ENCODE measurements around the gene NLGN2.
"Not testable (repeated sequence)": the region's sequence is repeated elsewhere in the genome, so short reads cannot be mapped to it uniquely, and the experiment has no call there.

NLGN2 gene

DNA sequence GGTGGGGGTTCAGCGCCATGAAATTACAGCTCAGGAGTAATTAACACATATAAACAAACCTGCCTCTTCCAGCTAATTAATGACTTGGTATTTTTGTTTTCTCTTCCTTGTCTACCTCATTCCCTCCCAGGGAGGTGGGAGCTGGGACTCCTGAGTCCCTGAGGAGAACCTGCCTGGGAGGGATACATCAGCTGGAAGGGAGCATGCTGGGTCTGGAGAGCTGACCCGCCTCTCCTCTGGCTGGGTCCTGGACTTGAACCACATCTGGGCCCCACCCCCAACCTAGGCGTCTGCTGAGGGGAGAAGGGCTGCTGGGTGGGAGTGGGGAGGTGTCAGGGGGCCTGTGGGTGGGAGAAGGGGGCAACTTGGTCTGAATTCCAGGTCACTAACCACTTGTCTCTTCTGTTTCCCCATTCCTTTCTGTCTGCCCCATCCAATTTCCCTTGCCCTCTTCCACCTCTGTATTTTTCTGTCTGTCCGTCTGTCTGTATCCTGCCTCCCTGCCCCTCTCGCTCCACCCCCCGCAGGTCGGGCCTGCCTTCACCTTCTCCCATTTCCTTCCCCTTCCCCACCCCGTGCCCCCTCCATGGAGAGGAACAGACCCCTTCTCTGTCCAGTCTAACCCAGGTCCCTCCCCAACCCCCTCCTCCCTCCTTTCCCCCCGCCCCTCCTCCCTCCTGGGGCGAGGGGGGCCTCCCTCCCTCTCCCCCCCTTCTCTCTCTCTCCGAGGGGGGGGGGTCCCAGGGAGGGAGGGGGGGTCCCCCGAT, at the start of gene NLGN2:
TSS of gene NLGN2 (plus strand) at position 361 of the 767 bp plus-strand sequence. CDS start 411 bp downstream, outside the sequence.
- no peaks in the 10 kb centered on the region for H3K36me3 Mint-ChIP-seq (ENCODE audit: low read depth)
- peaks cover 27% of the 10 kb centered on the region for H3K27me3 Mint-ChIP-seq (ENCODE audit: low read depth)
- peaks cover 10% of the 10 kb centered on the region for H3K4me1 Mint-ChIP-seq (ENCODE audit: low read depth)
- no peak within 1 kb of the TSS for H3K27ac Mint-ChIP-seq
- no peak for DNase-seq (ENCODE audit: low spot score)
- no peaks in the 10 kb centered on the region for H3K9me3 Mint-ChIP-seq
- no peak within 1 kb of the TSS for H3K4me3 Mint-ChIP-seq

- H3K36me3 Mint-ChIP-seq (ENCODE audit: low read depth): no peaks in the 10 kb centered on the region
- no peaks in the 10 kb centered on the region for H3K4me1 Mint-ChIP-seq (ENCODE audit: low read depth)
- H3K9me3 Mint-ChIP-seq: no peaks in the 10 kb centered on the region
- H3K4me3 Mint-ChIP-seq: no peak overlapping the region
- no peak for DNase-seq (ENCODE audit: low spot score)
- H3K27ac Mint-ChIP-seq: no peak overlapping the region
- H3K27me3 Mint-ChIP-seq (ENCODE audit: low read depth): peaks cover 3% of the 10 kb centered on the region
These were observed 45.7 kb upstream of the NLGN2 start for GRCh38 chr17:7361906-7362305.

DNA sequence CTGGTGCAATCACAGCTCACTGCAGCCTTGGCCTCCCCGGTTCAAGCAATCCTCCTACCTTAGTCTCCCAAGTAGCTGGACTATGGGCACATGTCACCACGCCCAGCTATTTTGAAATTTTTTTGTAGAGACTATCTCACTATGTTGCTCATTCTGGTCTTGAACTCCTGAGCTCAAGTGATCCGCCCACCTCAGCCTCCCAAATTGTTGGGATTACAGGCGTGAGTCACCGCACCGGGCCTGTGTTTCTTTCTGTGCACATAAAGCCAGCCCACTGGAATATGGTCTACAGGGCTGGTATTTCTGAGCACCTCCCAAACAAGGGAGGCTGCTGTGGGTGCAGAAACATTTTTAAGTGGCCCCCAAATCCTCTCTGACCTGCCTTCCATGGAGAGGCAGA, 44.3 kb upstream of the NLGN2 start:
- H3K4me1 Mint-ChIP-seq (ENCODE audit: low read depth): no peaks in the 10 kb centered on the region
- H3K4me3 Mint-ChIP-seq: no peak overlapping the region
- no peaks in the 10 kb centered on the region for H3K9me3 Mint-ChIP-seq
- no peak for DNase-seq (ENCODE audit: low spot score)
- no peak overlapping the region for H3K27ac Mint-ChIP-seq
- no peaks in the 10 kb centered on the region for H3K36me3 Mint-ChIP-seq (ENCODE audit: low read depth)
- peaks cover 3% of the 10 kb centered on the region for H3K27me3 Mint-ChIP-seq (ENCODE audit: low read depth)

- peaks cover 14% of the 10 kb centered on the region for H3K27me3 Mint-ChIP-seq (ENCODE audit: low read depth)
- H3K4me1 Mint-ChIP-seq (ENCODE audit: low read depth): not testable (repeated sequence)
These were observed 41.7 kb upstream of the NLGN2 start for GRCh38 chr17:7365963-7366362.

GRCh38 chr17:7367083-7367482, 40.6 kb upstream of the NLGN2 start:
- Mint-ChIP-seq H3K36me3 (ENCODE audit: low read depth) (no peaks in the 10 kb centered on the region), H3K9me3 (no peaks in the 10 kb centered on the region), H3K4me1 (ENCODE audit: low read depth) (peaks cover 1% of the 10 kb centered on the region), H3K27ac (no peak overlapping the region), H3K4me3 (no peak overlapping the region), H3K27me3 (ENCODE audit: low read depth) (peaks cover 11% of the 10 kb centered on the region)
- DNase-seq (ENCODE audit: low spot score): no peak

More at GRCh38 chr17:7365963-7366362, 41.7 kb upstream of the NLGN2 start:
- DNase-seq (ENCODE audit: low spot score); H3K36me3 Mint-ChIP-seq (ENCODE audit: low read depth); H3K4me3 Mint-ChIP-seq; H3K27ac Mint-ChIP-seq; H3K9me3 Mint-ChIP-seq: not testable (repeated sequence)

GRCh38 chr17:7367918-7368598, 39.6 kb upstream of the NLGN2 start:
- H3K36me3 Mint-ChIP-seq (ENCODE audit: low read depth): no peaks in the 10 kb centered on the region
- no peak overlapping the region for H3K27ac Mint-ChIP-seq
- H3K27me3 Mint-ChIP-seq (ENCODE audit: low read depth): peaks cover 11% of the 10 kb centered on the region
- no peaks in the 10 kb centered on the region for H3K9me3 Mint-ChIP-seq
- peaks cover 1% of the 10 kb centered on the region for H3K4me1 Mint-ChIP-seq (ENCODE audit: low read depth)
- DNase-seq (ENCODE audit: low spot score): no peak
- no peak overlapping the region for H3K4me3 Mint-ChIP-seq

GRCh38 chr17:7368599-7368994, 39.0 kb upstream of the NLGN2 start:
- H3K27ac Mint-ChIP-seq; H3K4me3 Mint-ChIP-seq; H3K36me3 Mint-ChIP-seq (ENCODE audit: low read depth); DNase-seq (ENCODE audit: low spot score); H3K4me1 Mint-ChIP-seq (ENCODE audit: low read depth); H3K9me3 Mint-ChIP-seq: not testable (repeated sequence)
- H3K27me3 Mint-ChIP-seq (ENCODE audit: low read depth): peaks cover 11% of the 10 kb centered on the region

DNA sequence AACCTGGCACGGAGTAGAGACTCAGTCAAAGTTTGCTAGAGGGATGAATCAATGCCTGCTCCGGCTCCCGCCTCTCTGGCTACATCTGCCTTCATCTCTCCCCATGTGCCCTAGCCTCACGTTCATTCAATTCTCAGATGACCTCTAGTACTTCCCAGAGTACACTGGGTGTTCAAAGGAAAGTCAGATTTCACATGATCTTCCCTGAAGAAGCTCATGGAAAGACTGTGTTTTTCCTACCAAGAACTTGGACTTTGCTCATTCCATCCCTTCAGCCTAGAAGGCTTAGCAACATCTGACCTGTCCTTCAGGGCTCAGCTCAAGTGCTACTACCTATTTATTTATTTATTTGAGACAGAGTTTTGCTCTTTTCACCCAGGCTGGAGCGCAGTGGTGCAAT, 37.8 kb upstream of the NLGN2 start:
- Mint-ChIP-seq H3K4me1 (ENCODE audit: low read depth) (peaks cover 1% of the 10 kb centered on the region), H3K27me3 (ENCODE audit: low read depth) (peaks cover 14% of the 10 kb centered on the region), H3K36me3 (ENCODE audit: low read depth) (no peaks in the 10 kb centered on the region), H3K4me3 (no peak overlapping the region), H3K27ac (no peak overlapping the region), H3K9me3 (no peaks in the 10 kb centered on the region)
- no peak for DNase-seq (ENCODE audit: low spot score)

DNA sequence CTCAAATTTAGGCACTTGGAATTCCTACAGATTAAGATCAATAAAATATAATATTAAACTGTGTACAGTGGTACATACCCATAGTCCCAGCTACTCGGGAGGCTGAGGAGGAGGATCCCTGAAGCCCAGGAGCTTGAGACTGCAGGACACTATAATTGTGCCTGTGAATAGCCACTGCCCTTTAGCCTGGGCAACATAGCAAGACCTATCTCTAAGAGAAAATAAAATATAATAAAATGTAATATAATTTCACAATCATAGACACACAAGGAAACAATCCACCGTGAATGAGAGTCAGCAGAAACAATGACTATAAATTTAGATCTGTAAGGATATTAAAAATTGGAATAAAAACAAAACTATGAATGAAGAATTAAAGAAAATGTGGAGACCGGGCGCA, 36.8 kb upstream of the NLGN2 start:
- no peaks in the 10 kb centered on the region for H3K9me3 Mint-ChIP-seq
- DNase-seq (ENCODE audit: low spot score): no peak
- peaks cover 14% of the 10 kb centered on the region for H3K27me3 Mint-ChIP-seq (ENCODE audit: low read depth)
- no peak overlapping the region for H3K27ac Mint-ChIP-seq
- no peak overlapping the region for H3K4me3 Mint-ChIP-seq
- no peaks in the 10 kb centered on the region for H3K36me3 Mint-ChIP-seq (ENCODE audit: low read depth)
- H3K4me1 Mint-ChIP-seq (ENCODE audit: low read depth): peaks cover 1% of the 10 kb centered on the region

- H3K36me3 Mint-ChIP-seq (ENCODE audit: low read depth): no peaks in the 10 kb centered on the region
These were observed 33.3 kb upstream of the NLGN2 start for GRCh38 chr17:7374353-7374752.

DNA sequence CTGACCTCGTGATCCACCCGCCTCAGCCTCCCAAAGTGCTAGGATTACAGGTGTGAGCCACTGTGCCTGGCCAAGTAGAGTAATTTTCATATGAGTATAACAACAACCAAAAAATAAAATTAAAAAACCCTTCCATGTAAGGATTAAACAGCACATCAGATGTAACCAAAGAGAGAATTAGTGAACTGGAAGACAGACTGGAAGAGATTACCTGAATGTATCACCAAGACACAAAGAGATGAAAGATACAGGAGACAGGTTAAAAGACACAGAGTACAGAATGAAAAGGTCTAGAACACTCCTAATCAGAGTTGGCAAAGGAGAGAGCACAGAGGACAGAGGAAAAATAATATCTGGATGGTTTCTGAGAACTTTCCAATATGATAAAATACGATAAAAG, 28.5 kb upstream of the NLGN2 start:
- Mint-ChIP-seq H3K4me1 (ENCODE audit: low read depth) (no peaks in the 10 kb centered on the region), H3K27me3 (ENCODE audit: low read depth) (peaks cover 39% of the 10 kb centered on the region), H3K4me3 (no peak overlapping the region), H3K9me3 (peaks cover 5% of the 10 kb centered on the region), H3K27ac (no peak overlapping the region), H3K36me3 (ENCODE audit: low read depth) (no peaks in the 10 kb centered on the region)
- no peak for DNase-seq (ENCODE audit: low spot score)

More at GRCh38 chr17:7374353-7374752, 33.3 kb upstream of the NLGN2 start:
- H3K27me3 Mint-ChIP-seq (ENCODE audit: low read depth): peaks cover 19% of the 10 kb centered on the region
- peaks cover 4% of the 10 kb centered on the region for H3K9me3 Mint-ChIP-seq
- no peaks in the 10 kb centered on the region for H3K4me1 Mint-ChIP-seq (ENCODE audit: low read depth)
- H3K4me3 Mint-ChIP-seq: no peak overlapping the region
- H3K27ac Mint-ChIP-seq: no peak overlapping the region
- no peak for DNase-seq (ENCODE audit: low spot score)

GRCh38 chr17:7380321-7380720, 27.3 kb upstream of the NLGN2 start:
- DNase-seq (ENCODE audit: low spot score): no peak
- Mint-ChIP-seq H3K9me3 (peaks cover 5% of the 10 kb centered on the region), H3K4me3 (no peak overlapping the region), H3K27ac (no peak overlapping the region), H3K4me1 (ENCODE audit: low read depth) (peaks cover 5% of the 10 kb centered on the region), H3K27me3 (ENCODE audit: low read depth) (peaks cover 37% of the 10 kb centered on the region), H3K36me3 (ENCODE audit: low read depth) (no peaks in the 10 kb centered on the region)

DNA sequence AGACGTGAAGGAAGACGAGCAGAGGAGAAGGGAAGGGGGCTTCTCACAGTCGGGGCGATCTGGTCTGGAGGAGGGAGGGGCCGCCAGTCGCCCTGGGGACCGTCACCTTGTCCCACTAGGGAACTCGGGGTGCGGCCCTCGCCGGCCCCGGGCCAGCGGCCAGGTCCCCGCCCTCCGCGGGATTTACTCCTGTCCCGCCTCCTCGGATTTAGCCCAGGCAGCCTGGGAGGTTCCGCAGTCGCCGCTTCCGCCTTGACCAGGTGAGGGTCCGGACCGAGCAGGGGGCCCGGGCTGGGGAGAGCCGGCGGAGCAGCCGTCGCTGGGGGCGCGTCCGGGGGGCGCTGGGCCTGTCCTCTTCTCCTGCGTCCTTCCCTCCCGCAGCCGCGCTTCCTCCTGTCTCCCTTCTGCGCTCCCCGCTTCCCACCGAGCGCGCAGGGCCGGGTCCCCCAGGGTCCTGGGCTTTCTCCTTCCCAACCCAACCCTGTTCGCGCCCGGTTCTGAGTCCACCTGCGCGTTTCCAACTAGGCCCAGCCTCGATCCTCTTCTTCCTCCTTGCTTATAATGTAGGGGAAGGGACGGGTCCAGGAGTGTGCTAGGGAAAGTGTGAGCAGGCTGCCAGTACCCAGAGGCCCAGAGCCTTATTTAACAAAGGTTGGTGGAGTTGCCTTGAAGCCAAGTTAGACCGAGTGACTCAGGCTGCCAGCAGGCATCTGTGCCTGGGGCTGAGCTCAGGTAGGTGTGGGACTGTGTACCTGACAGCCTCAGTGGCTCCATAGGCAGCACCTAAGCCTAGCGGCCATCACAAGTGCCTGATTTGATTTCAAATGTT, 26.6 kb upstream of the NLGN2 start, which contains the start of gene TNK1:
TSS of gene TNK1 (plus strand) at position 235 of the 829 bp plus-strand sequence. CDS start 1,838 bp downstream, outside the sequence.
- Mint-ChIP-seq H3K27ac (no peak within 1 kb of the TSS), H3K27me3 (ENCODE audit: low read depth) (peaks cover 37% of the 10 kb centered on the region), H3K4me1 (ENCODE audit: low read depth) (peaks cover 5% of the 10 kb centered on the region), H3K36me3 (ENCODE audit: low read depth) (peaks cover 3% of the 10 kb centered on the region), H3K9me3 (peaks cover 5% of the 10 kb centered on the region), H3K4me3 (no peak within 1 kb of the TSS)
- no peak for DNase-seq (ENCODE audit: low spot score)

DNA sequence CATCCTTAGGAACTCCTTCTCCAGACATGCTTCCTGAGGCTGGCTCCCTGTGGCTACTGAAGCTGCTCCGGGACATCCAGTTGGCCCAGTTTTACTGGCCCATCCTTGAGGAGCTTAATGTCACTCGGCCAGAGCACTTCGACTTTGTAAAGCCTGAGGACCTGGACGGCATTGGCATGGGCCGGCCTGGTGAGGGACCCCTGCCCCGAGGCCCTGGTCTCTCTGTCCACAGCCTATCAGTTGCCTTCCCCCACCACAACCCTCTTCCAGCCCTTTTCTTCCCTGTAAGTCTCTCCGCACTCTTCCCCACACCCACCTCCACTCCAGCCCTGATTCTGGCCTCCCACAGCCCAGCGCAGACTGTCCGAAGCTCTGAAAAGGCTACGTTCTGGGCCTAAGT, 24.7 kb upstream of the NLGN2 start:
- Mint-ChIP-seq H3K36me3 (ENCODE audit: low read depth) (peaks cover 10% of the 10 kb centered on the region), H3K27me3 (ENCODE audit: low read depth) (peaks cover 32% of the 10 kb centered on the region), H3K4me1 (ENCODE audit: low read depth) (peaks cover 5% of the 10 kb centered on the region), H3K4me3 (no peak overlapping the region), H3K27ac (no peak overlapping the region), H3K9me3 (peaks cover 5% of the 10 kb centered on the region)
- no peak for DNase-seq (ENCODE audit: low spot score)

Measured in T-helper 2 cell treated with Interferon-gamma antibody and Interleukin-4, amounts not matched to agents 5 μg/mL and 100 μg/mL, for 36 hours (primary cell).